ENCODE results near the gene RPS16. TPM values are rescaled to one million over a fixed set of nuclear protein-coding genes. Genes with fewer than 3 reads are reported as not detected.

The RPS16 gene
- total RNA-seq, 1 donor from 2014 or later: 1,065 TPM

GRCh38 chr19:39424934-39425333 is 10.8 kb downstream of the RPS16 start:
- Mint-ChIP-seq H3K36me3 (ENCODE audit: low read depth) (peaks cover 31% of the 10 kb centered on the region), H3K27me3 (ENCODE audit: low read depth) (no peaks in the 10 kb centered on the region), H3K4me3 (ENCODE audit: unreplicated experiment) (no peak overlapping the region), H3K9me3 (ENCODE audit: low read depth) (peaks cover 3% of the 10 kb centered on the region), H3K27ac (ENCODE audit: unreplicated experiment) (no peak overlapping the region), H3K4me1 (ENCODE audit: low read depth) (peaks cover 45% of the 10 kb centered on the region)
- no peak for TF ChIP-seq CTCF (IDR thresholded peaks at IDR 0.05)
- no peak for DNase-seq (ENCODE audit: low spot score)

GRCh38 chr19:39423258-39424086 is 12.3 kb downstream of the RPS16 start:
- no peak for DNase-seq (ENCODE audit: low spot score)
- Mint-ChIP-seq H3K27me3 (ENCODE audit: low read depth) (no peaks in the 10 kb centered on the region), H3K36me3 (ENCODE audit: low read depth) (peaks cover 37% of the 10 kb centered on the region), H3K27ac (ENCODE audit: unreplicated experiment) (no peak overlapping the region), H3K4me3 (ENCODE audit: unreplicated experiment) (no peak overlapping the region), H3K9me3 (ENCODE audit: low read depth) (peaks cover 3% of the 10 kb centered on the region), H3K4me1 (ENCODE audit: low read depth) (peaks cover 37% of the 10 kb centered on the region)
- no peak for TF ChIP-seq CTCF (IDR thresholded peaks at IDR 0.05)

- no peak overlapping the region for H3K4me3 Mint-ChIP-seq (ENCODE audit: unreplicated experiment)
- TF ChIP-seq CTCF (IDR thresholded peaks at IDR 0.05): no peak
- H3K36me3 Mint-ChIP-seq (ENCODE audit: low read depth): peaks cover 42% of the 10 kb centered on the region
- DNase-seq (ENCODE audit: low spot score): no peak
- no peaks in the 10 kb centered on the region for H3K9me3 Mint-ChIP-seq (ENCODE audit: low read depth)
- H3K27ac Mint-ChIP-seq (ENCODE audit: unreplicated experiment): no peak overlapping the region
- no peaks in the 10 kb centered on the region for H3K27me3 Mint-ChIP-seq (ENCODE audit: low read depth)
- peaks cover 32% of the 10 kb centered on the region for H3K4me1 Mint-ChIP-seq (ENCODE audit: low read depth)
These were observed 13.7 kb downstream of the RPS16 start for GRCh38 chr19:39422020-39422419.

- no peak overlapping the region for H3K27ac Mint-ChIP-seq (ENCODE audit: unreplicated experiment)
- H3K27me3 Mint-ChIP-seq (ENCODE audit: low read depth): no peaks in the 10 kb centered on the region
- H3K9me3 Mint-ChIP-seq (ENCODE audit: low read depth): no peaks in the 10 kb centered on the region
- H3K36me3 Mint-ChIP-seq (ENCODE audit: low read depth): peaks cover 37% of the 10 kb centered on the region
- TF ChIP-seq CTCF (IDR thresholded peaks at IDR 0.05): no peak
- H3K4me1 Mint-ChIP-seq (ENCODE audit: low read depth): peaks cover 29% of the 10 kb centered on the region
- no peak overlapping the region for H3K4me3 Mint-ChIP-seq (ENCODE audit: unreplicated experiment)
- DNase-seq (ENCODE audit: low spot score): no peak
These were observed 15.0 kb downstream of the RPS16 start for GRCh38 chr19:39420769-39421168.

GRCh38 chr19:39419003-39419402 is 16.7 kb downstream of the RPS16 start:
- TF ChIP-seq CTCF (IDR thresholded peaks at IDR 0.05): no peak
- no peak for DNase-seq (ENCODE audit: low spot score)
- H3K9me3 Mint-ChIP-seq (ENCODE audit: low read depth): no peaks in the 10 kb centered on the region
- H3K27ac Mint-ChIP-seq (ENCODE audit: unreplicated experiment): no peak overlapping the region
- peaks cover 34% of the 10 kb centered on the region for H3K4me1 Mint-ChIP-seq (ENCODE audit: low read depth)
- H3K4me3 Mint-ChIP-seq (ENCODE audit: unreplicated experiment): no peak overlapping the region
- no peaks in the 10 kb centered on the region for H3K27me3 Mint-ChIP-seq (ENCODE audit: low read depth)
- peaks cover 33% of the 10 kb centered on the region for H3K36me3 Mint-ChIP-seq (ENCODE audit: low read depth)

Data from chondrocyte (in vitro differentiated cells).